ENCODE data around the gene CDH24. TPM values are rescaled to one million over a fixed set of nuclear protein-coding genes. Genes with fewer than 3 reads are reported as not detected.

Gene CDH24
- total and polyA plus RNA-seq, 2 experiments from 2014 or later: 4.4 to 17.8 TPM

GRCh38 chr14:23093991-23094665 is 36.8 kb upstream of the CDH24 start:
- H3K79me2 ChIP-seq (replicated peaks; ENCODE audit: insufficient read depth): peaks cover 80% of the 10 kb centered on the region
- TF ChIP-seq CREB1 (CRISPR knock-in tag; IDR thresholded peaks at IDR 0.05; ENCODE audit: low read depth) (no peak), ZNF114 (CRISPR knock-in tag; IDR thresholded peaks at IDR 0.05) (no peak), ZNF331 (CRISPR knock-in tag; IDR thresholded peaks at IDR 0.05; ENCODE audit: low read depth) (no peak), REST (IDR thresholded peaks at IDR 0.05; ENCODE audit: unreplicated experiment) (no peak), STAT1 (IDR thresholded peaks at IDR 0.05; ENCODE audit: unreplicated experiment) (no peak), EZH2 (IDR thresholded peaks at IDR 0.05; ENCODE audit: low read depth, unreplicated experiment) (no peak), CTCF (conservative IDR thresholded peaks at IDR 0.05; ENCODE audit: low read depth in 2 of 2) (peak; percentile 30 to 36; a peak in 3 of 4 replicates)
- H3K27ac Mint-ChIP-seq: no peak overlapping the region
- peaks cover 2% of the 10 kb centered on the region for H3K27me3 Mint-ChIP-seq (ENCODE audit: insufficient read depth, low read depth, poor library complexity)
- peaks cover 60% of the 10 kb centered on the region for H3K36me3 Mint-ChIP-seq (ENCODE audit: low read depth)
- H3K4me3 ChIP-seq: peak overlapping the region; percentile 84
- peaks cover 43% of the 10 kb centered on the region for H3K36me3 ChIP-seq (ENCODE audit: insufficient read depth)
- H2AFZ ChIP-seq: no peak overlapping the region
- peaks cover 40% of the 10 kb centered on the region for H4K20me1 ChIP-seq (replicated peaks; ENCODE audit: insufficient read depth)
- peak overlapping the region; percentile 67 for H3K27ac ChIP-seq (ENCODE audit: low read depth)
- H3F3A ChIP-seq (replicated peaks; ENCODE audit: low read depth): no peaks in the 10 kb centered on the region
- ATAC-seq: peak; percentile 73
- H3K4me3 Mint-ChIP-seq: no peak overlapping the region
- H3K4me2 ChIP-seq: peak overlapping the region; percentile 92
- H3K4me1 ChIP-seq (ENCODE audit: insufficient read depth): peaks cover 14% of the 10 kb centered on the region
- no peaks in the 10 kb centered on the region for H3K27me3 ChIP-seq (ENCODE audit: insufficient read depth)
- H3K4me1 Mint-ChIP-seq: peaks cover 13% of the 10 kb centered on the region
- H3K9me2 ChIP-seq (ENCODE audit: insufficient read depth): no peaks in the 10 kb centered on the region
- DNase-seq (ENCODE audit: low spot score): peak; percentile 96
- no peaks in the 10 kb centered on the region for H3K9me3 Mint-ChIP-seq

- H3K79me2 ChIP-seq (replicated peaks; ENCODE audit: insufficient read depth): peaks cover 76% of the 10 kb centered on the region
- Mint-ChIP-seq H3K27ac (no peak overlapping the region), H3K36me3 (ENCODE audit: low read depth) (peaks cover 58% of the 10 kb centered on the region), H3K4me1 (peaks cover 12% of the 10 kb centered on the region; the same call in 2 of the 3 replicates), H3K4me3 (no peak overlapping the region; the same call in 2 of the 3 replicates), H3K27me3 (ENCODE audit: insufficient read depth, low read depth, poor library complexity) (peaks cover 2% of the 10 kb centered on the region), H3K9me3 (no peaks in the 10 kb centered on the region)
- H3K27ac ChIP-seq (ENCODE audit: low read depth): no peak overlapping the region
- H3F3A ChIP-seq (replicated peaks; ENCODE audit: low read depth): no peaks in the 10 kb centered on the region; the same call in 1 of the 2 replicates
- peaks cover 14% of the 10 kb centered on the region for H3K4me1 ChIP-seq (ENCODE audit: insufficient read depth)
- H2AFZ ChIP-seq: no peak overlapping the region
- ATAC-seq (no peak), DNase-seq (ENCODE audit: low spot score) (no peak)
- TF ChIP-seq POLR2AphosphoS5 (IDR thresholded peaks at IDR 0.05; ENCODE audit: low read depth) (no peak), NANOG (IDR thresholded peaks at IDR 0.05; ENCODE audit: borderline replicate concordance) (no peak), CTCF (conservative IDR thresholded peaks at IDR 0.05; ENCODE audit: low read depth in 2 of 2) (no peak), STAT1 (IDR thresholded peaks at IDR 0.05; ENCODE audit: unreplicated experiment) (no peak), CREB1 (CRISPR knock-in tag; IDR thresholded peaks at IDR 0.05; ENCODE audit: low read depth) (no peak), REST (IDR thresholded peaks at IDR 0.05; ENCODE audit: unreplicated experiment) (no peak)
- H3K4me3 ChIP-seq: peak overlapping the region; percentile 84
- H3K9me2 ChIP-seq (ENCODE audit: insufficient read depth): no peaks in the 10 kb centered on the region
- H3K36me3 ChIP-seq (ENCODE audit: insufficient read depth): peaks cover 48% of the 10 kb centered on the region
- peaks cover 40% of the 10 kb centered on the region for H4K20me1 ChIP-seq (replicated peaks; ENCODE audit: insufficient read depth)
- no peaks in the 10 kb centered on the region for H3K27me3 ChIP-seq (ENCODE audit: insufficient read depth)
- peak overlapping the region; percentile 92 for H3K4me2 ChIP-seq
Measured at GRCh38 chr14:23093526-23093925, 36.2 kb upstream of the CDH24 start.
